HepG2 (cell line): Measurements from ENCODE around the gene ARVCF. TPM values are rescaled to one million over a fixed set of nuclear protein-coding genes. Genes with fewer than 3 reads are reported as not detected.

Source experiments
- GATAD2A ChIP-seq: IDR thresholded peaks from 2 replicates; pipeline ENCODE4 v1.6.1; 2016
- HOXA5 ChIP-seq: sonication (generic); formaldehyde crosslinking; IDR thresholded peaks from 2 replicates; pipeline ENCODE4 v1.4.0; 2020; ENCODE audit warnings: missing genetic modification reagents
- IKZF4 ChIP-seq: sonication (generic); formaldehyde crosslinking; IDR thresholded peaks from 2 replicates; pipeline ENCODE4 v1.5.1; 2020; ENCODE audit warnings: borderline replicate concordance, mild to moderate bottlenecking, low read depth, missing genetic modification reagents; ENCODE audit errors: not compliant biosample characterization
- KLF9 ChIP-seq: IDR thresholded peaks from 2 replicates; pipeline ENCODE4 v1.6.1; 2016; ENCODE audit warnings: low read depth
- MYC ChIP-seq: sonication (generic); formaldehyde crosslinking; IDR thresholded peaks from 2 replicates; pipeline ENCODE4 v1.9.0; 2021; ENCODE audit warnings: missing genetic modification reagents, borderline replicate concordance
- NFIB ChIP-seq: sonication (generic); formaldehyde crosslinking; IDR thresholded peaks from 2 replicates; pipeline ENCODE4 v1.9.0; 2021; ENCODE audit warnings: missing genetic modification reagents, mild to moderate bottlenecking, borderline replicate concordance
- PAF1 ChIP-seq: IDR thresholded peaks from 2 replicates; pipeline ENCODE4 v1.6.1; 2016; ENCODE audit warnings: missing genetic modification reagents, missing compliant biosample characterization
- RBM39 ChIP-seq: fragments of 200-400 bp; formaldehyde crosslinking; IDR thresholded peaks from one replicate; pipeline ENCODE4 v1.6.1; 2018; ENCODE audit warnings: antibody characterized with exemption, mild to moderate bottlenecking, low read depth, low read length; ENCODE audit not compliant: poor library complexity, severe bottlenecking
- SIN3B ChIP-seq: fragments of 150-350 bp; IDR thresholded peaks from 2 replicates; pipeline ENCODE4 v1.6.1; 2014; ENCODE audit warnings: low read length
- YEATS4 ChIP-seq: sonication (generic); formaldehyde crosslinking; IDR thresholded peaks from 2 replicates; pipeline ENCODE4 v1.4.0; 2020; ENCODE audit warnings: missing genetic modification reagents, borderline replicate concordance
- ZBTB20 ChIP-seq: sonication (generic); formaldehyde crosslinking; IDR thresholded peaks from 2 replicates; pipeline ENCODE4 v1.8.1; 2023; ENCODE audit warnings: missing genetic modification reagents, low read depth, mild to moderate bottlenecking, borderline replicate concordance
- ZNF253 ChIP-seq: sonication (generic); formaldehyde crosslinking; IDR thresholded peaks from 2 replicates; pipeline ENCODE4 v1.8.0; 2022; ENCODE audit warnings: mild to moderate bottlenecking, missing genetic modification reagents, borderline replicate concordance
- ZNF317 ChIP-seq: sonication (generic); formaldehyde crosslinking; IDR thresholded peaks from 2 replicates; pipeline ENCODE4 v1.5.0; 2020; ENCODE audit warnings: mild to moderate bottlenecking, missing genetic modification reagents
- ZNF614 ChIP-seq: IDR thresholded peaks from 2 replicates; pipeline ENCODE4 v1.6.1; 2018; ENCODE audit warnings: missing biosample characterization, missing genetic modification reagents, inconsistent platforms, borderline replicate concordance
- ZNF709 ChIP-seq: sonication (generic); formaldehyde crosslinking; IDR thresholded peaks from 2 replicates; pipeline ENCODE4 v1.5.0; 2020; ENCODE audit warnings: mild to moderate bottlenecking, missing genetic modification reagents
- polyA plus RNA-seq, 8 experiments: library from polyadenylated mRNA; depleted of rRNA in 3 of 8; stranded (reverse) in 7 of 8; unstranded in 1 of 8; fragments of >200 nt; fragmentation: Illumina TruSeq in 4 of 8; extraction: Trizol in 4 of 8; gene quantifications; 2 replicates each; pipeline versions ENCODE4 v1.2.1 to v1.2.3, GENCODE V29; 2011 to 2016; ENCODE audit warnings: low read depth in 4 of 8, missing spikeins in 1 of 8, mixed read lengths in 1 of 8; ENCODE audit not compliant: insufficient read depth in 1 of 8
- total RNA-seq, 5 experiments: library from RNA; depleted of rRNA; stranded (reverse); fragments of >200 nt; fragmentation: Illumina TruSeq; extraction: Trizol; gene quantifications; 2 replicates each; pipeline ENCODE4 v1.2.3, GENCODE V29; 2016; ENCODE audit warnings: low read depth in 1 of 5
- TF ChIP-seq, protein P1 (sequence below): sonication (generic); formaldehyde crosslinking; IDR thresholded peaks from 2 replicates; pipeline ENCODE4 v1.4.0; 2020; ENCODE audit warnings: low read depth, mild to moderate bottlenecking, missing genetic modification reagents
- TF ChIP-seq, protein P2 (sequence below): sonication (generic); formaldehyde crosslinking; IDR thresholded peaks from 2 replicates; pipeline ENCODE4 v1.4.0; 2020; ENCODE audit warnings: missing genetic modification reagents
- TF ChIP-seq, protein P3 (sequence below): sonication (generic); formaldehyde crosslinking; IDR thresholded peaks from 2 replicates; pipeline ENCODE4 v1.4.0; 2020; ENCODE audit warnings: mild to moderate bottlenecking, missing genetic modification reagents
- TF ChIP-seq, protein P4 (sequence below): sonication (generic); formaldehyde crosslinking; IDR thresholded peaks from 2 replicates; pipeline ENCODE4 v1.8.1; 2023; ENCODE audit warnings: mild to moderate bottlenecking, missing genetic modification reagents
- TF ChIP-seq, protein P5 (sequence below): sonication (generic); formaldehyde crosslinking; IDR thresholded peaks from 2 replicates; pipeline ENCODE4 v1.4.0; 2020; ENCODE audit warnings: mild to moderate bottlenecking, missing genetic modification reagents

ARVCF gene
- total and polyA plus RNA-seq, 2 of the 13 experiments (the other 11 are each of a cell fraction or from before 2014, with no cell fraction given) = 16.4 to 17.7 TPM

DNA sequence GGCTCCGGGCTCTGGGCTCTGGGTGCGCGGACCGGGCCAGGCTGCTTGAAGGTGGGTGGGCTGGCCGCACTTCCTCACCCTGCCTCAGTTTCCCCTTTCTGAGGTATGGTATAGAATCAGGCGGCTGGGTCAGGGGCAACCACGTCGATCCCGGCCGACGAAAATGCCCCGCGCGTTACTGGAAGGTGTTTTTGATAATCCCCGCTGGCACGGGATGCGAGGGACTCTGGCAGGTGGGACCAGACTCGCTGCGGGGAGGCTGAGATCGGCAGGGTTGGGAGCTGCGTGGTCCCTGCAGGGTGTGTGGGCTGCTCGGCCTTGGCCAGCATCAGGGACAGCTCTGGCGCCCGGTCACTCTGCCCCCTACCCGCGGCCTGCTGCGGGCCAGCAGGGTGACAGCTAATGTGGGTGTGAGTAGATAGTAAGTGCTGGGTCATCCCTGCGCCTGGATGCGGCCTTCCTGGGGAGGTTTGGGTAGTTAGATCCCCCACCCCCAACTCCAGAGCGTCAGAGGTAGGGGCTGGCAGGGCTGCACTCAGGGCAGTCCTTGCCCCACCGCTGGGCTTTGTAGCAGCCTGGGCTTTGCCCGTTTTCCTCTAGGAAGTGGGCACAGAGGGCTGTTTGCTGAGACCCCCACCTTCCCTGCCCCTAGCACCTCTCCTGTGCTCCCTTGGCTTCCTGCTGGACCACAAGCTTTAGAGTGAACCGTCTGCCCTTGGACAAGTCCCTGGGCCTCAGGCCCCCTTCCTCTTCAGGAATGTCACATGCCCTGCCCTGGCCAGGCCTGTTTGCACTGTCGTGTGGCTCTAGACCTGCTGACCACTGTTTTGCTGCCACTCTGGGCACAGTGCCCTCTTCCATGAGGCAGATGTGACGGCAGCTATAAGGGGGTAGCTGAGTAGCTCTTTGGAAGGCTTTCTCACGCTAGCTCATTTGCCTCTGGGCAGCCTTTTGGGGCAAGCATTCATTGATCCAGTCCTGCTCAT is 4.9 kb upstream of the ARVCF start (continued):
- TF ChIP-seq NFIB (CRISPR knock-in tag) (0 out of 2 replicates have a peak, but pooled peaks have one; percentile 83), YEATS4 (peak; percentile 24; the same call in 1 of the 2 replicates), ZNF317 (CRISPR knock-in tag) (0 out of 2 replicates have a peak, but pooled peaks have one; percentile 5), IKZF4 (CRISPR knock-in tag) (peak; percentile 67), HOXA5 (CRISPR knock-in tag) (0 out of 2 replicates have a peak, but pooled peaks have one; percentile 51), KLF9 (CRISPR knock-in tag) (no peak), GATAD2A (0 out of 2 replicates have a peak, but pooled peaks have one; percentile 23), PAF1 (CRISPR knock-in tag) (no peak), ZNF614 (CRISPR knock-in tag) (0 out of 2 replicates have a peak, but pooled peaks have one; percentile 17), SIN3B (no peak), ZBTB20 (CRISPR knock-in tag) (no peak), MYC (peak; percentile 40; the same call in 1 of the 2 replicates), ZNF709 (CRISPR knock-in tag) (peak; percentile 71; the same call in 1 of the 2 replicates), ZNF253 (CRISPR knock-in tag) (0 out of 2 replicates have a peak, but pooled peaks have one; percentile 50), RBM39 (peak; percentile 62)
- TF ChIP-seq, protein P1, sequence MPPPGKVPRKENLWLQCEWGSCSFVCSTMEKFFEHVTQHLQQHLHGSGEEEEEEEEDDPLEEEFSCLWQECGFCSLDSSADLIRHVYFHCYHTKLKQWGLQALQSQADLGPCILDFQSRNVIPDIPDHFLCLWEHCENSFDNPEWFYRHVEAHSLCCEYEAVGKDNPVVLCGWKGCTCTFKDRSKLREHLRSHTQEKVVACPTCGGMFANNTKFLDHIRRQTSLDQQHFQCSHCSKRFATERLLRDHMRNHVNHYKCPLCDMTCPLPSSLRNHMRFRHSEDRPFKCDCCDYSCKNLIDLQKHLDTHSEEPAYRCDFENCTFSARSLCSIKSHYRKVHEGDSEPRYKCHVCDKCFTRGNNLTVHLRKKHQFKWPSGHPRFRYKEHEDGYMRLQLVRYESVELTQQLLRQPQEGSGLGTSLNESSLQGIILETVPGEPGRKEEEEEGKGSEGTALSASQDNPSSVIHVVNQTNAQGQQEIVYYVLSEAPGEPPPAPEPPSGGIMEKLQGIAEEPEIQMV (CRISPR knock-in tag) = no peak
- TF ChIP-seq, protein P2, sequence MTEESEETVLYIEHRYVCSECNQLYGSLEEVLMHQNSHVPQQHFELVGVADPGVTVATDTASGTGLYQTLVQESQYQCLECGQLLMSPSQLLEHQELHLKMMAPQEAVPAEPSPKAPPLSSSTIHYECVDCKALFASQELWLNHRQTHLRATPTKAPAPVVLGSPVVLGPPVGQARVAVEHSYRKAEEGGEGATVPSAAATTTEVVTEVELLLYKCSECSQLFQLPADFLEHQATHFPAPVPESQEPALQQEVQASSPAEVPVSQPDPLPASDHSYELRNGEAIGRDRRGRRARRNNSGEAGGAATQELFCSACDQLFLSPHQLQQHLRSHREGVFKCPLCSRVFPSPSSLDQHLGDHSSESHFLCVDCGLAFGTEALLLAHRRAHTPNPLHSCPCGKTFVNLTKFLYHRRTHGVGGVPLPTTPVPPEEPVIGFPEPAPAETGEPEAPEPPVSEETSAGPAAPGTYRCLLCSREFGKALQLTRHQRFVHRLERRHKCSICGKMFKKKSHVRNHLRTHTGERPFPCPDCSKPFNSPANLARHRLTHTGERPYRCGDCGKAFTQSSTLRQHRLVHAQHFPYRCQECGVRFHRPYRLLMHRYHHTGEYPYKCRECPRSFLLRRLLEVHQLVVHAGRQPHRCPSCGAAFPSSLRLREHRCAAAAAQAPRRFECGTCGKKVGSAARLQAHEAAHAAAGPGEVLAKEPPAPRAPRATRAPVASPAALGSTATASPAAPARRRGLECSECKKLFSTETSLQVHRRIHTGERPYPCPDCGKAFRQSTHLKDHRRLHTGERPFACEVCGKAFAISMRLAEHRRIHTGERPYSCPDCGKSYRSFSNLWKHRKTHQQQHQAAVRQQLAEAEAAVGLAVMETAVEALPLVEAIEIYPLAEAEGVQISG = no peak
- TF ChIP-seq, protein P3, sequence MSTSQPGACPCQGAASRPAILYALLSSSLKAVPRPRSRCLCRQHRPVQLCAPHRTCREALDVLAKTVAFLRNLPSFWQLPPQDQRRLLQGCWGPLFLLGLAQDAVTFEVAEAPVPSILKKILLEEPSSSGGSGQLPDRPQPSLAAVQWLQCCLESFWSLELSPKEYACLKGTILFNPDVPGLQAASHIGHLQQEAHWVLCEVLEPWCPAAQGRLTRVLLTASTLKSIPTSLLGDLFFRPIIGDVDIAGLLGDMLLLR (CRISPR knock-in tag) = no peak
- TF ChIP-seq, protein P4, sequence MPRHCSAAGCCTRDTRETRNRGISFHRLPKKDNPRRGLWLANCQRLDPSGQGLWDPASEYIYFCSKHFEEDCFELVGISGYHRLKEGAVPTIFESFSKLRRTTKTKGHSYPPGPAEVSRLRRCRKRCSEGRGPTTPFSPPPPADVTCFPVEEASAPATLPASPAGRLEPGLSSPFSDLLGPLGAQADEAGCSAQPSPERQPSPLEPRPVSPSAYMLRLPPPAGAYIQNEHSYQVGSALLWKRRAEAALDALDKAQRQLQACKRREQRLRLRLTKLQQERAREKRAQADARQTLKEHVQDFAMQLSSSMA = peak; percentile 69; the same call in 1 of the 2 replicates
- TF ChIP-seq, protein P5, sequence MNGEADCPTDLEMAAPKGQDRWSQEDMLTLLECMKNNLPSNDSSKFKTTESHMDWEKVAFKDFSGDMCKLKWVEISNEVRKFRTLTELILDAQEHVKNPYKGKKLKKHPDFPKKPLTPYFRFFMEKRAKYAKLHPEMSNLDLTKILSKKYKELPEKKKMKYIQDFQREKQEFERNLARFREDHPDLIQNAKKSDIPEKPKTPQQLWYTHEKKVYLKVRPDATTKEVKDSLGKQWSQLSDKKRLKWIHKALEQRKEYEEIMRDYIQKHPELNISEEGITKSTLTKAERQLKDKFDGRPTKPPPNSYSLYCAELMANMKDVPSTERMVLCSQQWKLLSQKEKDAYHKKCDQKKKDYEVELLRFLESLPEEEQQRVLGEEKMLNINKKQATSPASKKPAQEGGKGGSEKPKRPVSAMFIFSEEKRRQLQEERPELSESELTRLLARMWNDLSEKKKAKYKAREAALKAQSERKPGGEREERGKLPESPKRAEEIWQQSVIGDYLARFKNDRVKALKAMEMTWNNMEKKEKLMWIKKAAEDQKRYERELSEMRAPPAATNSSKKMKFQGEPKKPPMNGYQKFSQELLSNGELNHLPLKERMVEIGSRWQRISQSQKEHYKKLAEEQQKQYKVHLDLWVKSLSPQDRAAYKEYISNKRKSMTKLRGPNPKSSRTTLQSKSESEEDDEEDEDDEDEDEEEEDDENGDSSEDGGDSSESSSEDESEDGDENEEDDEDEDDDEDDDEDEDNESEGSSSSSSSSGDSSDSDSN (CRISPR knock-in tag) = peak; percentile 6; the same call in 1 of the 2 replicates
